WTC11 (cell line): ENCODE data around the gene STON2.

Experiments used
- CTCF ChIP-seq: fragments of 200-600 bp; IDR thresholded peaks from 2 replicates; pipeline ENCODE4 v1.8.0; 2022; ENCODE audit warnings: antibody characterized with exemption
- ETV6 ChIP-seq: sonication (generic); formaldehyde crosslinking; IDR thresholded peaks from 2 replicates; pipeline ENCODE4 v1.8.1; 2022; ENCODE audit warnings: mild to moderate bottlenecking, missing genetic modification reagents

GRCh38 chr14:81220830-81221578 lies 179.1 kb downstream of the STON2 start, which contains the start of gene GTF2A1:
- TF ChIP-seq ETV6, result peak; percentile 69; the same call in 1 of the 2 replicates
- TF ChIP-seq CTCF, result no peak
